PC-3 (cell line): ENCODE data around the gene TMEM141.

ENCODE experiments used
- CTCF ChIP-seq: fragments of 300-600 bp; sonication (generic); conservative IDR thresholded peaks from 2 replicates; pipeline ENCODE4 v1.5.1; 2017; ENCODE audit warnings: antibody characterized with exemption, low read depth, mild to moderate bottlenecking, low read length
- EZH2 ChIP-seq: fragments of 300-600 bp; sonication (generic); IDR thresholded peaks from one replicate; pipeline ENCODE4 v1.6.1; 2017; ENCODE audit warnings: antibody characterized with exemption, mild to moderate bottlenecking, low read length; ENCODE audit not compliant: unreplicated experiment

- TF ChIP-seq CTCF (no peak), EZH2 (no peak)
These were observed 49.1 kb upstream of the TMEM141 start for GRCh38 chr9:136741883-136742571.
